Suppressor macrophage treated with lipopolysaccharide for 4 hours (primary cell): ENCODE results near the gene MALT1.

Experiments used
- DNase-seq: peaks from one replicate; pipeline ENCODE4 v3.0.0-alpha.2; 2020

The MALT1 gene

DNA sequence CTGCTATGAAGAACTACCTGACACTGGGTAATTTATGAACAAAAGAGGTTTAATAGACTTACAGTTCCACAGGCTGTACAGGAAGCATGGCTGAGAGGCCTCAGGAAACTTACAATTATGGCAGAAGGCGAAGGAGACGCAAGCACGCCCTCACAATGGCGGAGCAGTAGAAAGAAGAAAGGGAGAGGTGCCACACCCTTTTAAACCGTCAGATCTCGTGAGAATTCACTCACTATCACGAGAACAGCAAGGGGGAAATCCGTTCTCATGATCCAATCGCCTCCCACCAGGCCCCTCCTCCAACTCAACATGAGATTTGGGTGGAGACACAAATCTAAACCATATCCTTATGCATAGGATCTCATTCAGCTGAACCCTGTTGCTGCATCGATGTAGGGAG, 108.8 kb downstream of the MALT1 start:
- no peak for DNase-seq

DNA sequence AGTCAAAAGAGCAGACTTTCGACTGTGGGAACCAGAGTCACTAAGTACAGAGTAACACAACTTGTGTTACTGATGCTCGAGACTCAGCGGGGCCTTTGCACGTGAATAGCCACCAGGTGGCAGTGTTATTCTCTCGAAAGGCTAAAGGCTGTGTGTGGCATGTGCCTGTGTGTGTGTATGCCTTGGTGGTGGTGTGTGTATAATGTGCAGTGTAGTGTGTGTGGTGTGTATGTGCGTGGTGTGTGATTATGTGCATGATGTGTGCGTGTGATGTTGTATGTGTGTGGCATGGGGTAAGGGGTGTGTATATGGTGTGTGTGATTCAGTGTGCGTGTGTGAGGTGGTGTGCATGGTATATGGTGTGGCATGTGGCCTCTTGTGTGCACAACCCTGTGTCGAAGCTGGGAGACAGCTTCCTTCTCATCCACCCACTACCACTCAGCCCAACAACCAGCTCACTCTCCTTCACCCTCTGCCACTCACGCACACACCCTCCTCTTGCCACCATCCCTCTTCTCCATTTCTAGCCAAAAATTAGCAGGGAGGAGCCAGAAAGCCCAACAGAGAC, 110.4 kb downstream of the MALT1 start:
- DNase-seq = peak; percentile 86

DNA sequence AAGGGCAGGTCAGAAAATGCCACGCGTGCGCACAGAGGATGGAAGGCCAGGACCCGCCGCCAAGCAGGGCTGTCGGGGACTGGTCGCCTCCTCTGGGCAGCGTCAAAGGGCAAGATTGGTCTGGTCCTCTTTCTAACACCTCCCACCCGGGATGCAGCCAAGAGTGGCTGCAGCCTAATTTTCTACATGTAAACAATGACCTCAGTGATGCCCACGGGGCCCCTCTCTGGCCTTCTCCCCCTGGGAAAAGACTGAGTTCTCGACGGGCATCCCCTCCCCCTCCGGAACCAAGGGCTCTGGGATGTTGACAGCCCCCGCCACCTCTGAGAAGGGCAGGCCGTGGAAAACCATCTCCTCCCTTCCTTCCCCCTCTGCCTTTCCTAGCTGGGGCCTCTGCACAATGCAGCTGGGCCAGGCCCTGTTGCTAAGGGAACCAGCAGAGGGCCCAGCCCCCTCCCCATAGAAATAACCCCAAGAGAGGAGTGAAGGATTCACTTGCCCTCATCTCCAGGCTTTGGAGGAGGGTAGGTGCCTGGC, 113.4 kb downstream of the MALT1 start:
- DNase-seq = no peak

DNA sequence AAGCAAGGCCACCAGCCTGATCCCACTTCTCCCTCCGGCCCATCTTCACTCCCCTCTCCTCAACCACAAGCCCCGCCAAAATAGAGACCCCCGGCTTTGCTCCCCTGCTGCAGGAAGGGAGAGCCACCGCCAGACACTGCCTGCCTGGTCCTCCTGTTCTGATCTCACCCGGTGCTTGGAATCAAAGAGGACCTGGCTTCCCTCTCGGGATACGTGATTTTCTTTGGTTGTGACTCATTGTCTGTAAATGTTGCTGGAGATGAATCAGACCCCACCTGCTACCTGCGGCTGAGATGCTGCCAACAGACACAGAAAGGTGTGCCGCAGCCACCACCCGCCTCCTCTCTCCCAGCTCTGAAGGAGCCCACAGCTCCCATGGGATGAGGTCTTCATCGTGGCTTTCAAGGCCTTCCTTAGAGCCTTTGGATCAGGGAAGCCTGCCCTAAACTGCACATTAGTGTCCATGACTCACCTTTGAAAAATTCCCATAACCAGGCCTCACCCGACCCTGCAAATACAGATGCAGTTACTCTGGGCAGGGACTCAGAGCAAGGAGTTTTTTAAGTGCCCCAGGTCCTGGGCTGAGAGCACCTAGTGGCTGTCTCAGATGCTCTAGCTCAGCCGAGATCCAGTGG, 114.0 kb downstream of the MALT1 start:
- no peak for DNase-seq

DNA sequence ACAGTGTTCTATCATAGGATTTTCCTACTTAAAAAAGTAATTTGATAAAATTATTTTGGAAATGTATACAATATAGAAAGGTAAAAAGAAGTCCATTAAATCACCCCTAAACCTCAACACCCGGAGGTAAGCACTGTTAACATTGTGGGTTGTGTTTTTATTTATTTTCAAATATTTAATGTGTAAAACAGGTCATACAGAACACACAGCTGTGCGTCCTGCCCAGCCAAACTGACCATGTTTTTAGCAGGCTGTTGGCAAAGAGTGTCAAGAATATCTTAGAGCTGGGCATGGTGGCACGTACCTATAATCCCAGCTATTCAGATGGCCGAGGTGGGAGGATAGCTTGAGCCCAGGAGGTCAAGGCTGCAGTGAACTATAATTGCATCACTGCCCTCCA, 114.6 kb downstream of the MALT1 start:
- DNase-seq = no peak

DNA sequence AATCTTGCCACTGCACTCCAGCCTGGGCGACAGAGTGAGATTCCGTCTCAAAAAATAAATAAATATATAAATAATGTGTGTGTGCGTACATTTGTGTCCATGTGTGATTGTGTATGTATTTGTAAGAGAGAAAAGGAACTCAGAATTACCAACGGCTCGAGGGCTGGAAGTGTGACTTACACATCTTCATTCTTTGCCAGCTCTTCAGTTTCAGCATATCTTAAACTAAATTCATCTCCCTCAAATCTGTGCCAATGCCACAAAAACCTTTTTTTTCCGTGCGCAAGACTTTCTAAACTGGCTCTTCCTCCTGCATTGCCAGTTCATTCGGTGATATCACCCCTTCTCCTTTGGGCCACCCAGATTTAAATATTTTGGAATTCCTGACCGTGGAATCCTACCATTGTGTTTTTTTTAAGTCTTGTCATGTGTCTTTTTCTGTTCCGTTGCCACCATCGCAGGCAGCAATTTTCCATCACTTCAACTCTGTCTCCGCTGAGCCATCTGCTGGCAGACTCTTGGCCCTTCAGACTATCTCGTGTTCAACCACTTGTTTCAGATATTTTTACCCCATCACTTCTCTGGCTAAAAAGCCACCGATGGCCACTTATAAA, 116.4 kb downstream of the MALT1 start:
- DNase-seq = no peak

DNA sequence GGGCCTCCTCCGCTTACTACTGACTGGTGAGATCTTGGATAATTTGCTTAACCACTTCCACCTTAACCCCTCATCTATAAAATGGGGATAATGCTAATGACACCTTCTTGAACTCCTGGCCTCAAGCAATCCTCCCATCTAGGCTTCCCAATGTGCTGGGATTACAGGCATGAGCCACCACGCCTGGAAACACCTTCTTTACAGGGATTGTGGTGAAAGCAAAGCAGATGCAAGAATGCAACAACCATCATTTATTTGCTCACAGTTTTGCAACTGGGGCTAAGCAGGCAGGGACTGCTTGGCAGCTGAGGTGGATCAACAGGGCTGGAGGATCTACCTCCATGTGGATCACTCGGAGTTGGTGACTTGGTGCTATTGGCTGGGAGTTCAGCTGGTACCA, 117.2 kb downstream of the MALT1 start:
- DNase-seq = no peak

DNA sequence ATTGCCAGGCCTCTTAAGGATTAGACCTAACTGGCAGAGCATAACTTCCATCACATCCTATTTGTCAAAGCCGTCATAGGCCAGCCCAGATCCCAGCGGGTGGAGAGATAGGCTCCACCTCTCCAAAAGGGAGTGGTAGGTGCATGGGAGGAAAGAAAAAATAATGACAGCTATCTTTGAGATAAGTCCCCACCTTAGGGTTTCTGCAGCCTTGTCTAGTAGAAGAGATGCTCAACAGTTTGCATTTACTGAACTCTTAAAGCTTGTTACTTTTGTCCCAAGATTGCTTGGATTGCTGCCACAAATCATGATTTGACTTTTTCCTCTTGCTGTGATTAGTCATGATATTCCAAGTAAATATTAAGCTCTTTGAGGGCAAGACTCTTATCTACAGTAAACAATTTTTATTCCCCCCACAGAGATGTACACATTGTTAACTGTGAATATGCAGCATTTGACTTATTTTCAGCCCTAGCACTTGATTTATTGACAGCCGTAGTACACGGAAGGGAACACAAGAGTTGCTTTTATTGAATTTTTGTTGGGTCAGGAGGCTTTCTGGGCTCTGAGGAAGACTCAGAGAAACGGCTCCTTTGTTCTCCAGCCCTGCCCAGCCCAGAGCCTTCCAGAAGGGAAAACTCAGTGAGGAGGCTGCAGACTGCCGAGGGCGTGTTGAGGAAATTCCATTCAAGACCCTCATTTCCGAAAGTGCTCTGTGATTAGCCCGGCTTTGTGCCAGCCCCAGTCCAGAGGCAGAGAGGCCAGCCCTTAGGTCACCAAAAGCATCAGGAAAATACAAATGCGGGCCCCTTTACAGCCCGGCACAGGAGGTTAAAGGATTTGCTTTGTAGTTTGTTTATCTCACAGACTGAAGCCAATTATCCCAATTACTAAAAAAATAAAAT, 118.0 kb downstream of the MALT1 start:
- no peak for DNase-seq

DNA sequence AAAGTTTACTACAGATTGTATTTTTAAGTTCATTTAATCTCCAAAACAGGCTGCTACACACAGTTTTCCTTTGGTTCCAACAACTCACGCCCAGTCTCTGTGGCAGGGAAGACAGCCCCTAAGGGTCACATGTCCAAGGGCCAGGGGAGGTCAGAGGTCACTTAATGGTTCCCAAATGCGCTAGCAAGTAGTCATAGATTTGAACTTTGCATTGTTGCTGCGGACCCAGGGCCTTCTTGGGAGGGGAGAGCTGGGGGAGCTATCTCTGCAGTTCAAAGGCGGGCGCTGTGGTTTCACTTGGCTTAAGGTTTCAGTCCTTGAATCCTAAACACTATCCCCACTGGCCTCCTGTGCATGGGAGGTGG, 118.6 kb downstream of the MALT1 start:
- DNase-seq = no peak

DNA sequence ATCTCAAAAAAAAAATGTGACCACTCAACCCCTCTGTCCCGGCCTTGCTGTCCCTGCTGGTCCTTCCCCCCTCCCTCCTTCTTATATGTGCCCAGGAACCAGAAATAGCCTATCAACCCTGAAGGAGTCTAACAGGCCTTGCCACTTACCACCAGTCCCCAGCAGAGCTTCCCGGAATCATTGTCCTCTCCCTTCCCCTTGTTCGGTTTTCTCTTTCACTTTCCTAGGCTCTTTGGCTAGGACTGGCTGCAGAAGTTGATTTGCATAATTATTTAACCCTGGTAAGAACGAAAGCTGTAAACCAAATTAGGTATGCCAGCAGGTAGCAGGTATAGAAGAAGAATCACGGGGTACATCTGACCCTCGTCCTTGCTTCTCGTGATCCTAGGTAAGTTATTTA, 120.8 kb downstream of the MALT1 start:
- DNase-seq = peak; percentile 48

DNA sequence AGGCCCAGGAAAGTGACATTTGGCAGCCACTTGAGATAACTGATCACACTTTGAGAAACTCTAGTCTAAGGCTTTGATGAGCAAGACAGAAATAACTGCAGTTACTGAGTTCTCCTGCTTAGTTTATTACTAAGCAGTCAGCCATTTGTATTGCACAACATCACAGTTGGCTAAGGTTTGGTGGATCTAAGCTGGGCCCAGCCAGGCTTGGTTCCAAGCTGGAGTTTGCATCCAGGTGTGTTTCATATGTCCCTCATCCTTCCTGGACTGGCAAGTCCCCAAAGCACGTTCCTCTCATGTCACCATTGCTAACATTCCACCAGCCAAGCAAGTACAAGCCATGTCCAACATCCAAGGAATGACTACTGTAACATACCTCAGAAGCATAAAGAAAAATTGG, 122.1 kb downstream of the MALT1 start:
- peak; percentile 9 for DNase-seq

DNA sequence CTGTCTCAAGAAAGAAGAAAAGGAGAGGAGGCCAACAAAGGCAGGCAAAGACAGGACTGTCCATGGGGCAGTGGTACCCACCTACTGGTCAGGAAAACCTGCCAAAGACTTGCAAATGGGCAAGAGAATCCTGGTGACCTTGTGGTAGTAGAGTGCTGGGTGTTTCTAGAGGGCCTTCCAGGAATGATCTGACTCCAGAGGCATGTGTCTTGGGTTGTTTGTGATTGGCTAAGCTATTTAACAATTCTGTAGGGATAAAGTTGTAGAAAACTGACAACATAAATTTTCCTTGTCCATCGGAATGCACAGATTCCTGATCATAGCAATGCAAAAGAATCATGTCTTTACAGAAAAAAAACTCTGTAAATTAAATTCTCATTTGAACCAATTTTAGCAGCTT, 125.0 kb downstream of the MALT1 start:
- no peak for DNase-seq

DNA sequence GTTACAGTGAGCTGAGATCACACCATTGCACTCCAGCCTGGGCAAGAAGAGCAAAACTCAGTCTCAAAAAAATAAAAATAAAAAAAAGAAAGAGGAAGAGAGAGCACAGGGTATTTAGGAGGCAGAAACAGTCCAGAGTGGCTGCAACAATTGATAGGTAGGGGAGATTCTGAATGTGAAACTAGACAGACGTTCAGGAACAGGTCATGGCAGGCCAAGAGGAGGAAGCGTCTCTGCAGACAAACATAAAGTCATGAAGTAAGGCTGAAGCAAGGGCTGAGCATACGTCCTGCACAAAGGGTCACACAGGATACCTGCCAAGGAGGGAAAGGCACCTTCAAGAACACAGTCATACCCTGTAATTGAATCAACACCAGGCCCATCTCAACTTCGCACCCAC, 129.3 kb downstream of the MALT1 start:
- DNase-seq = peak; percentile 20

DNA sequence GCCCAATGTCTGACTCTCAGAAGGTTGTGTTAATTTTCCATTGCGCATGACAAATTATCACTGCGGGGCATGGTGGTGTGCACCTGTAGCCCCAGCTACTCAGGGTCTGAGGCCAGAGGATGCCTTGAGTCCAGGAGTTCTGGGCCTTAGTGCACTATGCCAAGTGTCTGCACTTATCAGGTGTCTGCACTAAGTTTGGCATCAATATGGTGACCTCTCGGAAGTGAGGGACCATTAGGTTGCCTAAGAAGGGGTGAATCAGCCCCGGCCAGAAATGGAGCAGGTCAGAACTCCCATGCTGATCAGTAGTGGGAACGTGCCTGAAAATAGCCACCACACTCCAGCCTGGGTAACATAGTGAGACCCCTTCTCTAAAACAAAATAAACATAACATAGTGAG, 131.7 kb downstream of the MALT1 start:
- DNase-seq = no peak

DNA sequence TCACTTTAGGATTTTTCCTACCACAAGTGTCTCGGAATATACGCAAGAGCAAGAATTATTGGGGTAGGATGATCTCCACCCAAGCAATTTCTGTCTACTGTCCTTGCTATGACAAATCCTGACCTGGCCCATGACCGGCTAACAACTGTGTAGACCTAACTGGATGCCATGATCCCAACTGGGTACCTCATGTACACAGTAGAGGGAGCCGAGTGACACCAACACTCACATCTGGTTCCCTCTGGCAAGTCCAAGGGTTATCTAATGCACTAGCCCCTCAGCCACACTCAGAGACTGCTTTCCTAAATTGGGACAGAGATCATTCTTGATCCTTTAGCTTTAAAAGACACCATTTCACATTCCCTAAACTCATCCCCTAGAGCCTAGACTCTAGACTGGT, 132.7 kb downstream of the MALT1 start:
- DNase-seq = no peak
